ENCODE results near the gene HYPK.
"Not testable (repeated sequence)": the region's sequence is repeated elsewhere in the genome, so short reads cannot be mapped to it uniquely, and the experiment has no call there.

Gene HYPK

GRCh38 chr15:43824302-43825246 lies 24.2 kb downstream of the HYPK start, which contains the start of gene MFAP1:
MFAP1 (minus strand) TSS chr15:43824690; CDS start chr15:43824569, 121 bp downstream.
- TF ChIP-seq, protein P1, sequence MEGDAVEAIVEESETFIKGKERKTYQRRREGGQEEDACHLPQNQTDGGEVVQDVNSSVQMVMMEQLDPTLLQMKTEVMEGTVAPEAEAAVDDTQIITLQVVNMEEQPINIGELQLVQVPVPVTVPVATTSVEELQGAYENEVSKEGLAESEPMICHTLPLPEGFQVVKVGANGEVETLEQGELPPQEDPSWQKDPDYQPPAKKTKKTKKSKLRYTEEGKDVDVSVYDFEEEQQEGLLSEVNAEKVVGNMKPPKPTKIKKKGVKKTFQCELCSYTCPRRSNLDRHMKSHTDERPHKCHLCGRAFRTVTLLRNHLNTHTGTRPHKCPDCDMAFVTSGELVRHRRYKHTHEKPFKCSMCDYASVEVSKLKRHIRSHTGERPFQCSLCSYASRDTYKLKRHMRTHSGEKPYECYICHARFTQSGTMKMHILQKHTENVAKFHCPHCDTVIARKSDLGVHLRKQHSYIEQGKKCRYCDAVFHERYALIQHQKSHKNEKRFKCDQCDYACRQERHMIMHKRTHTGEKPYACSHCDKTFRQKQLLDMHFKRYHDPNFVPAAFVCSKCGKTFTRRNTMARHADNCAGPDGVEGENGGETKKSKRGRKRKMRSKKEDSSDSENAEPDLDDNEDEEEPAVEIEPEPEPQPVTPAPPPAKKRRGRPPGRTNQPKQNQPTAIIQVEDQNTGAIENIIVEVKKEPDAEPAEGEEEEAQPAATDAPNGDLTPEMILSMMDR (IDR thresholded peaks at IDR 0.05), result no peak

DNA sequence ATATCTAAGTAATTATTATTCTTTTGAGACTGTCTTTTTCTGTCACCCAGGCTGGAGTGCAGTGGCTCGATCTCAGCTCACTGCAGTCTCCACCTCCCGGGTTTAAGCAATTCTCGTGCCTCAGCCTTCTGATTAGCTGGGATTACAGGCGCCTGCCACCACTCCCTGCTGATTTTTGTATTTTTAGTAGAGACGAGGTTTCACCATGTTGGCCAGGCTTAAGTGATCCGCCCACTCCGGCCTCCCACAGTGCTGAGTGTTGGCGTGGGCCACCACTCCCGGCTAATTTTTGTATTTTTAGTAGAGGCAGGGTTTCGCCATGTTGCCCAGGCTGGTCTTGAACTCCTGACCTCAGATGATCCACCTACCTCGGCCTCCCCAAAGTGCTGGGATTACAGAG lies 24.9 kb downstream of the HYPK start:
- peak overlapping the region; percentile 79 for H3K27ac ChIP-seq

More at GRCh38 chr15:43824302-43825246, 24.2 kb downstream of the HYPK start, which contains the start of gene MFAP1:
- peak within 1 kb of the TSS; percentile 79 for H3K27ac ChIP-seq

GRCh38 chr15:43826029-43826507 lies 25.7 kb downstream of the HYPK start:
- TF ChIP-seq ZFX (IDR thresholded peaks at IDR 0.05; ENCODE audit: borderline replicate concordance), result no peak
- TF ChIP-seq, protein P1 (IDR thresholded peaks at IDR 0.05), result no peak
- peak overlapping the region; percentile 79 for H3K27ac ChIP-seq

GRCh38 chr15:43826508-43827341 lies 26.3 kb downstream of the HYPK start, which contains the start of gene WDR76:
WDR76 (plus strand) TSS chr15:43827002; CDS start chr15:43827033, 31 bp downstream.
- TF ChIP-seq, protein P1 (IDR thresholded peaks at IDR 0.05), result no peak
- TF ChIP-seq ZFX (IDR thresholded peaks at IDR 0.05; ENCODE audit: borderline replicate concordance), result no peak
- H3K27ac ChIP-seq, result peak within 1 kb of the TSS; percentile 79

DNA sequence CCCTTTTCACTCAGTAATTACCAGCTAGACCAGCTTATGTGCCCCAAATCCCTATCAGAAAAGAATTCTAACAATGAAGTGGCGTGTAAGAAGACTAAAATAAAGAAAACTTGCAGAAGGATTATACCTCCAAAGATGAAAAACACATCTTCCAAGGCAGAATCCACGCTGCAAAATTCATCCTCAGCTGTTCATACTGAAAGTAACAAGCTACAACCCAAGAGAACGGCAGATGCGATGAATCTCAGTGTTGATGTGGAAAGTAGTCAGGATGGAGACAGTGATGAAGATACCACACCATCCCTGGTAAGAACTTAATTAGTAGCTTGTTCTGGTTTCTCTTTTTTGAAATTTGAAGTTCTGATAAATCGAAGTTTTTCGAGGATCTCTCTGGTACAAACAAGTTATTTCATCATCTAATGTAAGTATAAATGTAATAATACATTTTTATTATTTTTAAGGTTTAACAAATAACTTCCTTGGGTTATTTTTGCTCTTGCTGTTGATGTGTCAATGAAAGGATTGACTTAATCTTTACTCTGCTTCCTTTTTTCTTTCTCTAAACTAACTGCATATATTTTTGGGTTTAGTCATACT lies 27.8 kb downstream of the HYPK start:
- peak overlapping the region; percentile 79 for H3K27ac ChIP-seq

GRCh38 chr15:43829951-43830540 lies 29.6 kb downstream of the HYPK start:
- H3K27ac ChIP-seq, result not testable (repeated sequence)

More for the DNA sequence above, 27.8 kb downstream of the HYPK start:
- TF ChIP-seq, protein P1 (IDR thresholded peaks at IDR 0.05), result no peak
- no peak for TF ChIP-seq ZFX (IDR thresholded peaks at IDR 0.05; ENCODE audit: borderline replicate concordance)

GRCh38 chr15:43830691-43831275 lies 30.4 kb downstream of the HYPK start:
- not testable (repeated sequence) for H3K27ac ChIP-seq

DNA sequence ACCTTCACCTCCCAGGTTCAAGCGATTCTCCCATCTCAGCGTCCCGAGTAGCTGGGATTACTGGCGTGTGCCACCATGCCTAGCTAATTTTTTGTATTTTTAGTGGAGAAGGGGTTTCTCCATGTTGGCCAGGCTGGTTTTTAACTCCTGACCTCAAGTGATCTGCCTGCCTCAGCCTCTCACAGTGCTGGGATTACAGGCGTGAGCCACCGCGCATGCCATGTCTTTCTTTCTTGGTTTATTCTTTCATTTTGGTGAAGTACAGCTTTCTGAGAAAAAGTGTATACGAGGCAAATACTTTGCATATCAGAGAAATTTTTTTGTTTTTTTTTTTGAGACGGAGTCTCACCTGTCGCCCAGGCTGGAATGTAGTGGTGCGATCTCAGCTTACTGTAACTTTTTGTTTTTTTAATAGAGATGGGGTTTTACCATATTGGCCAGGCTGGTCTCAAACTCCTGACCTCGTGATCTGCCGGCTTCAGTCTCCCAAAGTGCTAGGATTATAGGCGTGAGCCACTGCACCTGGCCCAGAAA lies 31.2 kb downstream of the HYPK start:
- H3K27ac ChIP-seq, result not testable (repeated sequence)

GRCh38 chr15:43832485-43832884 lies 32.1 kb downstream of the HYPK start:
- not testable (repeated sequence) for H3K27ac ChIP-seq
